Glutamatergic neuron (in vitro differentiated cells): ENCODE data around the gene ARHGEF40. TPM values are rescaled to one million over a fixed set of nuclear protein-coding genes. Genes with fewer than 3 reads are reported as not detected.

Experiments
- DNase-seq: peaks from one replicate; pipeline ENCODE4 v3.0.0; 2022
- H3K27ac Mint-ChIP-seq: one replicate; pipeline ENCODE4 v1.8.0; 2020; ENCODE audit warnings: mild to moderate bottlenecking, mixed read lengths, inconsistent platforms; ENCODE audit not compliant: unreplicated experiment
- H3K27me3 Mint-ChIP-seq: one replicate; pipeline ENCODE4 v1.8.0; 2020; ENCODE audit warnings: mild to moderate bottlenecking, moderate library complexity, mixed read lengths, inconsistent platforms; ENCODE audit not compliant: unreplicated experiment
- H3K36me3 Mint-ChIP-seq: one replicate; pipeline ENCODE4 v1.8.0; 2020; ENCODE audit warnings: mild to moderate bottlenecking, mixed read lengths, inconsistent platforms; ENCODE audit not compliant: unreplicated experiment
- H3K4me1 Mint-ChIP-seq: one replicate; pipeline ENCODE4 v1.8.0; 2020; ENCODE audit warnings: mild to moderate bottlenecking, low read depth, mixed read lengths, inconsistent platforms; ENCODE audit not compliant: unreplicated experiment
- H3K4me3 Mint-ChIP-seq: one replicate; pipeline ENCODE4 v1.8.0; 2020; ENCODE audit warnings: mild to moderate bottlenecking, mixed read lengths, inconsistent platforms; ENCODE audit not compliant: unreplicated experiment
- H3K9me3 Mint-ChIP-seq: one replicate; pipeline ENCODE4 v1.8.0; 2020; ENCODE audit warnings: mild to moderate bottlenecking, moderate library complexity, mixed read lengths, inconsistent platforms; ENCODE audit not compliant: unreplicated experiment
- CTCF ChIP-seq: fragments of 200-600 bp; sonication (generic); IDR thresholded peaks from one replicate; pipeline ENCODE4 v1.5.0; 2021; ENCODE audit not compliant: partially characterized antibody, unreplicated experiment
- total RNA-seq: library from RNA; stranded (reverse); fragmentation: NEBNext Ultra II Directional; extraction: Animal tissue kit (Norgen Biotek cat#: 25700); gene quantifications from one replicate; pipeline ENCODE4 v1.2.1, GENCODE V29; 2021; ENCODE audit not compliant: unreplicated experiment

The ARHGEF40 gene
- total RNA-seq, 1 donor from 2014 or later: 42.4 TPM

- Mint-ChIP-seq H3K9me3 (peaks cover 27% of the 10 kb centered on the region), H3K36me3 (peaks cover 3% of the 10 kb centered on the region), H3K4me1 (peaks cover 37% of the 10 kb centered on the region), H3K4me3 (peak within 1 kb of the TSS; percentile 99), H3K27ac (peak within 1 kb of the TSS; percentile 91), H3K27me3 (peaks cover 22% of the 10 kb centered on the region)
- no peak for TF ChIP-seq CTCF
- no peak for DNase-seq
Measured at GRCh38 chr14:21100931-21101330, 30.8 kb downstream of the ARHGEF40 start, which contains the start of gene TMEM253. TSS of gene TMEM253 (plus strand) at chr14:21101066. CDS start at chr14:21101344, 278 bp downstream.

- TF ChIP-seq CTCF: no peak
- Mint-ChIP-seq H3K27me3 (peaks cover 15% of the 10 kb centered on the region), H3K27ac (peak overlapping the region; percentile 59), H3K9me3 (peaks cover 19% of the 10 kb centered on the region), H3K4me1 (peaks cover 43% of the 10 kb centered on the region), H3K36me3 (peaks cover 3% of the 10 kb centered on the region), H3K4me3 (peak overlapping the region; percentile 98)
- DNase-seq: no peak
Measured at GRCh38 chr14:21101802-21102413, 31.8 kb downstream of the ARHGEF40 start.

- TF ChIP-seq CTCF: no peak
- H3K36me3 Mint-ChIP-seq: peaks cover 3% of the 10 kb centered on the region
- peaks cover 13% of the 10 kb centered on the region for H3K27me3 Mint-ChIP-seq
- H3K27ac Mint-ChIP-seq: peak overlapping the region; percentile 89
- DNase-seq: no peak
- peaks cover 43% of the 10 kb centered on the region for H3K4me1 Mint-ChIP-seq
- peaks cover 13% of the 10 kb centered on the region for H3K9me3 Mint-ChIP-seq
- H3K4me3 Mint-ChIP-seq: peak overlapping the region; percentile 98
Measured at GRCh38 chr14:21102521-21103410, 32.7 kb downstream of the ARHGEF40 start.

GRCh38 chr14:21103411-21103709 lies 33.3 kb downstream of the ARHGEF40 start:
- TF ChIP-seq CTCF: no peak
- H3K4me3 Mint-ChIP-seq: peak overlapping the region; percentile 98
- H3K4me1 Mint-ChIP-seq: peaks cover 43% of the 10 kb centered on the region
- no peak for DNase-seq
- peaks cover 13% of the 10 kb centered on the region for H3K27me3 Mint-ChIP-seq
- H3K36me3 Mint-ChIP-seq: peaks cover 3% of the 10 kb centered on the region
- H3K27ac Mint-ChIP-seq: peak overlapping the region; percentile 89
- H3K9me3 Mint-ChIP-seq: peaks cover 13% of the 10 kb centered on the region
